ES-I3 (cell line): ENCODE measurements around the gene NPTX2.

Experiments used
- H3K36me3 ChIP-seq: 2 replicates; pipeline ENCODE4 v1.6.1; 2013; ENCODE audit warnings: mild to moderate bottlenecking, low read length, control low read depth, moderate library complexity; ENCODE audit not compliant: insufficient read depth
- H3K4me1 ChIP-seq: 2 replicates; pipeline ENCODE4 v1.6.1; 2013; ENCODE audit warnings: mild to moderate bottlenecking, control low read depth, low read length; ENCODE audit not compliant: insufficient read depth
- H3K9ac ChIP-seq: 2 replicates; pipeline ENCODE4 v1.6.1; 2013; ENCODE audit warnings: low read depth, mild to moderate bottlenecking, low read length, moderate library complexity
- H3K9me3 ChIP-seq: 2 replicates; pipeline ENCODE4 v1.6.1; 2013; ENCODE audit warnings: mild to moderate bottlenecking, low read length, moderate library complexity; ENCODE audit not compliant: control insufficient read depth, insufficient read depth

The NPTX2 gene

GRCh38 chr7:98653601-98654310 lies 36.7 kb downstream of the NPTX2 start:
- no peak overlapping the region for H3K9ac ChIP-seq
- H3K36me3 ChIP-seq, result no peaks in the 10 kb centered on the region
- no peaks in the 10 kb centered on the region for H3K9me3 ChIP-seq
- no peaks in the 10 kb centered on the region for H3K4me1 ChIP-seq

- Histone ChIP-seq H3K36me3 (no peaks in the 10 kb centered on the region), H3K9ac (no peak overlapping the region), H3K9me3 (no peaks in the 10 kb centered on the region), H3K4me1 (no peaks in the 10 kb centered on the region)
These were observed 37.6 kb downstream of the NPTX2 start for GRCh38 chr7:98654524-98655272.

- no peaks in the 10 kb centered on the region for H3K9me3 ChIP-seq
- no peaks in the 10 kb centered on the region for H3K4me1 ChIP-seq
- no peak overlapping the region for H3K9ac ChIP-seq
- H3K36me3 ChIP-seq, result no peaks in the 10 kb centered on the region
These were observed 38.5 kb downstream of the NPTX2 start for GRCh38 chr7:98655611-98656010.

- Histone ChIP-seq H3K9ac (no peak overlapping the region), H3K9me3 (no peaks in the 10 kb centered on the region), H3K36me3 (no peaks in the 10 kb centered on the region), H3K4me1 (no peaks in the 10 kb centered on the region)
These were observed 39.8 kb downstream of the NPTX2 start for GRCh38 chr7:98656899-98657298.

GRCh38 chr7:98657736-98658135 lies 40.7 kb downstream of the NPTX2 start:
- H3K9ac ChIP-seq, result no peak overlapping the region
- no peaks in the 10 kb centered on the region for H3K4me1 ChIP-seq
- no peaks in the 10 kb centered on the region for H3K36me3 ChIP-seq
- no peaks in the 10 kb centered on the region for H3K9me3 ChIP-seq

- Histone ChIP-seq H3K9ac (no peak overlapping the region), H3K4me1 (no peaks in the 10 kb centered on the region), H3K36me3 (no peaks in the 10 kb centered on the region), H3K9me3 (no peaks in the 10 kb centered on the region)
These were observed 42.7 kb downstream of the NPTX2 start for GRCh38 chr7:98659756-98660155.

GRCh38 chr7:98661607-98662006 lies 44.5 kb downstream of the NPTX2 start:
- Histone ChIP-seq H3K9me3 (no peaks in the 10 kb centered on the region), H3K9ac (no peak overlapping the region), H3K36me3 (no peaks in the 10 kb centered on the region), H3K4me1 (no peaks in the 10 kb centered on the region)

- H3K9me3 ChIP-seq, result no peaks in the 10 kb centered on the region
- no peaks in the 10 kb centered on the region for H3K36me3 ChIP-seq
- H3K4me1 ChIP-seq, result no peaks in the 10 kb centered on the region
- no peak overlapping the region for H3K9ac ChIP-seq
These were observed 45.2 kb downstream of the NPTX2 start for GRCh38 chr7:98662289-98662688.

GRCh38 chr7:98664882-98665281 lies 47.8 kb downstream of the NPTX2 start:
- H3K9me3 ChIP-seq, result no peaks in the 10 kb centered on the region
- H3K36me3 ChIP-seq, result no peaks in the 10 kb centered on the region
- H3K4me1 ChIP-seq, result no peaks in the 10 kb centered on the region
- no peak overlapping the region for H3K9ac ChIP-seq

GRCh38 chr7:98668255-98668654 lies 51.2 kb downstream of the NPTX2 start:
- H3K9me3 ChIP-seq, result no peaks in the 10 kb centered on the region

GRCh38 chr7:98669329-98670000 lies 52.4 kb downstream of the NPTX2 start:
- H3K9ac ChIP-seq, result no peak overlapping the region
- H3K9me3 ChIP-seq, result no peaks in the 10 kb centered on the region
- no peaks in the 10 kb centered on the region for H3K4me1 ChIP-seq
- H3K36me3 ChIP-seq, result no peaks in the 10 kb centered on the region

More at GRCh38 chr7:98668255-98668654, 51.2 kb downstream of the NPTX2 start:
- no peaks in the 10 kb centered on the region for H3K36me3 ChIP-seq
- no peaks in the 10 kb centered on the region for H3K4me1 ChIP-seq
- H3K9ac ChIP-seq, result no peak overlapping the region

GRCh38 chr7:98670186-98670585 lies 53.1 kb downstream of the NPTX2 start:
- Histone ChIP-seq H3K36me3 (no peaks in the 10 kb centered on the region), H3K9me3 (no peaks in the 10 kb centered on the region), H3K4me1 (no peaks in the 10 kb centered on the region), H3K9ac (no peak overlapping the region)

- Histone ChIP-seq H3K4me1 (no peaks in the 10 kb centered on the region), H3K9me3 (no peaks in the 10 kb centered on the region), H3K9ac (no peak overlapping the region), H3K36me3 (no peaks in the 10 kb centered on the region)
These were observed 54.7 kb downstream of the NPTX2 start for GRCh38 chr7:98671733-98672331.

- Histone ChIP-seq H3K4me1 (no peaks in the 10 kb centered on the region), H3K36me3 (no peaks in the 10 kb centered on the region), H3K9me3 (no peaks in the 10 kb centered on the region), H3K9ac (no peak overlapping the region)
These were observed 57.4 kb downstream of the NPTX2 start for GRCh38 chr7:98674461-98674860.
